Measurements from ENCODE around the gene SCIN.
"Not testable (repeated sequence)": the region's sequence is repeated elsewhere in the genome, so short reads cannot be mapped to it uniquely, and the experiment has no call there.

SCIN gene

DNA sequence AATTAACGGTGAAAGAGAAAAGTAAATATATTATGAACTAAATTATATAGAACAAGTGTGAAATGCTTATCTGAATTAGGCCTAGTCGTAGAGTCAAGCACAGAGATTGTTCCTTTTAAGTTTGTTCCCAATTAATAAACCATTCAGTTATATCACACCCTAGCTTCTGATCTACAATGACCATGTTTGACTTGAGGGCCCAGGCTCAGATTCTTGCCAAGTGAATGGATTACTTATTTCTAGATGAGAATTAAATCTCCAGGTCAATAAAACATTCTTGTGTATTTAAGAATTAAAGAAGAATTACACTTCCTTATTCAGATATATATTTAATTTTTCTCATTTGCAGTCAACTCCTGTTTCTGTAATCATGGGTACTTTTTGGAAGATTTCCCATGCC, 79.6 kb downstream of the SCIN start:
- DNase-seq = no peak

DNA sequence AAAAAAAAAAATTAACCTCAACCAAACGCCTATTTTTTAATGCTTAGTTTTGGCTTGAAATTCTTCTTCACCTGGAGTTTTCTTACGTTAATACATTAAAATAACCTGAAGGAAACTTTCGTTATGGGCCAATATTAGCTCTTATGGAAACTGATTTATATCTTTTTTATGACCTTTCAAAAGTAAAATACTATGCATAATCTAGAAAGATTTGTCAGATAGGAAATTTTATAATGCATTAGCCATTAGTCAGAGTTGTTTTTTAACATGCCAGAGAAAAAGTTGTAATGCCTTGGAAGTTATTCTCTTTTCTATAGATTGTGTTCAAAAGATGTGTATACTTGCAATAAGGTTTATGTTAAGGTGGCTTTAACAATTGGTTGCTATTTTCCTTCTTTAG, 82.6 kb downstream of the SCIN start:
- DNase-seq = no peak

DNA sequence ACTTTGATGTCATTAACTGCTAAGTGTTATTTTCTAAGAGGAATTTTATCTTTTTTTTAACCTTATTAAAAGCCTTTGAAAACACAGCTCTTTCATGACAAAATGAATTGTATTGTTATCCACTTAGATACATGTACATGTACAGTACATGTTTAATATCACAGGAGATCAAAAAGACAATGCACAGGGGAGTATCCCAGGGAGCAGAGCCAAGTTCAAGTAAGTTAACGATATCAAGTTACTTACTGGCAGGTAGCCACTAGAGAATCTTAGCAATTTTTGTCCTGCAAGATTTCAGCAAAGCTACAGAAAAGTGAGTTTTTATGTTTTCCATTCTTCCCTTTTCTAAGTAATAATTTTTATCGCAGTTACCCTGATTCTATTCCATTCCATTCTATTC, 83.0 kb downstream of the SCIN start:
- no peak for DNase-seq

DNA sequence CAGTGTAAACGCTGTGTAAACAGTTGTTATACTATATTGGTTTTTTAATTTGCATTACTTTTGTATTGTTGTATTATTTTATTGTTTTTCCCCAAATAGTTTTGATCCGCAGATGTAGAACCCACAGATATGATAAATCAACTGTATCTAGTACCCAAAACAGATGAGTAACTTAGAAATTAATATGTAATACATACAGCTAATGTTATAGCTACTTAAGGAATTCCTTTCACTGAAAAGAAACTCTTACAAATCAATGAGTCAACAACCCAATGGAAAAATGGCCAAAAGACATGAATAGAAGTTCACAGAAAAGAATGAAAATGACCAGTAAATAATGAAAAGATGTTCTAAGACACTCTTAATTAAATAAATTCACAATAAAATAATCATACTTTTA, 84.6 kb downstream of the SCIN start:
- DNase-seq = no peak

DNA sequence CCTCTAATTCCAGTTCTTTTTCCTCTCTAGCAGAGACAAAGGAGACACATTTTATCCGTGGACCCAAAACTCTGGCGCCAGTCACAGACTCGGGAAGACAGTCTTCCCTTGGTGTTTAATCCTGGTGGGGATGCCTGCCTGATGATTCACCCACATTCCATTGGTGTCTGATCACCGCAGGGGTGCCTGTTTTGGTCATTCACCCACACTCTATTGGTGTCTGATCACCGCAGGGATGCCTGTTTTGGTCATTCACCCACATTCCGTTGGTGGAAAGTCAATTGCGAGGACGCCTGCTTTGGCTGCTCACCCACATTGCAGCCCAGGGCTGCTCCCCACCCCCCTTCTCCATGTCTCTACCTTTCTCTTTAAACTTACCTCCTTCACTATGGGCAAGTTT, 89.9 kb downstream of the SCIN start:
- DNase-seq = not testable (repeated sequence)

DNA sequence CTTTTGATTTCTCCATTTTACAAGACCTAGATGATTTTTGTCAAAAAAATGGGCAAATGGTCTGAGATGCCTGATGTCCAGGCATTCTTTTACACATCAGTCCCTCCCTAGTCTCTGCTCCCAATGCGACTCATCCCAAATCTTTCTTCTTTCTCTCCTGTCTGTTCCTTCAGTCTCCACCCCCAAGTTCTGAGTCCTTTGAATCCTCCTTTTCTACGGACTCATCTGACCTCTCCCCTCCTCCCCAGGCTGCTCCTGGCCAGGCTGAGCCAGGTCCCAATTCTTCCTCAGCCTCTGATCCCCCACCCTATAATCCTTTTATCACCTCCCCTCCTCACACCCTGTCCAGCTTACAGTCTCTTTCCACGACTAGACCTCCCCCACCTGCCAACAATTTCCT, 90.5 kb downstream of the SCIN start:
- DNase-seq = not testable (repeated sequence)

DNA sequence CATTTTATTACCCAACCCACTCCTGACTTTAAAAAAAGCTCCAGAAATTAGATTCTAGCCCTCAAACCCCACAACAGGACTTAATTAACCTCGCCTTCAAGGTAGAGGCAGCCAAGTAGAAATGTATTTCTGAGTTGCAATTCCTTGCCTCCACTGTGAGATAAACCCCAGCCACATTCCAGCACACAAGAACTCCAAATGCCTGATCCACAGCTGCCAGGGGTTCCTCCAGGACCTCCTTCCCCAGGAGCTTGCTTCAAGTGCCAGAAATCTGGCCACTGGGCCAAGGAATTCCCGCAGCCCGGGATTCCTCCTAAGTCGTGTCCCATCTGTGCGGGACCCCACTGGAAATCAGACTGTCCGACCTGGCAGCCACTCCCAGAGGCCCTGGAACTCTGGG, 91.1 kb downstream of the SCIN start:
- no peak for DNase-seq

DNA sequence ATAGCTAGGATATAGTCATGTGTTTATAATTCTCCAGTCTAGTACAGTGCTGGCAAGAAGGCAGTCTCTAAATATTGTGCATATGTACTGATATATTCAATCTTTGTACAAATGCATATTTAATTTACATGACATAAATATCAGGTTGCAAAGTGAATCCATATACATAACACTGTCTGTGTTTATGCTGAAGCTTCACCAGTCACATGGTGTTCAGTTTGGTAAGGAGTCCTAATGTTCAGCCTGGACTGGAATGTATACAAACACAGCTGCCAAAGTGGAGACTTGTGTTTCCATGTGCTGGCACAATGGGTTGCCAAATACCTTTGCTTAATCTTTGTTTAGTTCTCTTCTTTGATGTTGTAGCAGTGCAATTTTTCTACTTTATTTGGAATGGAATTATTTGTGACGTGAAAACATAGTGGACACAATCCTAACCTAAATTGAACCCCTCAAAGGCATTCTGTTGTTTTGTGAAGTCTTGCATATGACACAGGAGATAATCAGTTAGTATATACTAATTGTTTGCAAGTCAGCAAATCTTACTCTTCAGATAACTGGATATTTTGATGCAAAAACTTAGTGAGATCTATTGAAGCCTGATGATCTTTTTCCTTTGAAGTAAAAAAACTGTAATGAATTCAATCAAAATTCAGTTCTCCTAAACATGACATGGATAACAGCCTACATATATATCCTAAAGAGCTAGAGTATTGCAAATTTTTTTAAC, 99.6 kb downstream of the SCIN start:
- no peak for DNase-seq

DNA sequence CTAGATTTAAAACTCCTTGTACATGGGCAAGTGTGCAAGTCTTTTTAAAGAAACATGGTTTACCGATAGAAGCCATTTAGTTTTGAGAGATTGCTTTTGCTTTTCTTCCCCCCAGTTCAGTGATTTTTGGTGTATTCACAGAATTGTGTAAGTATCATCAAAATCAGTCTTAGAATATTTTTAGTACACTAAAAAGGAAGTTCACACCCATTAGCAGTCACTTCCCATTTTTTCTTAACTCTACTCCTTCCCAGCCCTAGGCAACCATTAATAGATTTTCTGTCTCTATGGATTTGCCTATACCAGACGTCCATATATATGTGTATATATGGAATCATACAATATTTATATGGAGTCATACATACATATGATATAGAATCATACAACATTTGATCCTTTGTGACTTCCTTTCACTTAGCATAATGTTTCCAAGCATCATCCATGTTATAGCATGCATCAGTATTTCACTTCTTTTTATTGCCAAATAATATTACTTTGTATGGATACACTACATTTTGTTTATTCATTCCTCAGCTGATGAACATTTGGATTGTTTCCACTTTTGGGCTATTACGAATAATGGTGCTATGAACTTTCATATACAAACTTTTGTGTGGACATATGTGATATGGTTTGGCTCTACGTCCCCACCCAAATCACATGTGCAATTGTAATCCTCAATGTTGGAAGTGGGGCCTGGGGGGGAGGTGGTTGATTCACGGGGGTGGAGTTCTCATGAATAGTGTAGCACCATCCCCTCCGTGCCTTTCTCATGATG, 100.4 kb downstream of the SCIN start:
- no peak for DNase-seq

DNA sequence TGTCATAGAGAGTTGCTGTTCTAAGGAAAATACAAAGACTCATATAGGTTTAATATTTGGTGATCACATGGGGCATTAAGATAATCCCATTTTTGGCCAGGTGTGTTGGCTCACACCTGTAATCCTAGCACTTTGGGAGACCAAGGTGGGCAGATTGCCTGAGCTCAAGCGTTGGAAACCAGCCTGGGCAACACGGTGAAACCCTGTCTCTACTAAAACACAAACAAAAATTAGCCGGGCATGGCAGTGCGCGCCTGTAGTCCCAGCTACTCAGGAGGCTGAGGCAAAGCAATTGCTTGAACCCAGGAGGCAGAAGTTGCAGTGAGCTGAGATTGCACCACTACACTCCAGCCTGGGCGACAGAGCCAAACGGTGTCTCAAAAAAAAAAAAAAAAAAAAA, 102.9 kb downstream of the SCIN start:
- DNase-seq = not testable (repeated sequence)

DNA sequence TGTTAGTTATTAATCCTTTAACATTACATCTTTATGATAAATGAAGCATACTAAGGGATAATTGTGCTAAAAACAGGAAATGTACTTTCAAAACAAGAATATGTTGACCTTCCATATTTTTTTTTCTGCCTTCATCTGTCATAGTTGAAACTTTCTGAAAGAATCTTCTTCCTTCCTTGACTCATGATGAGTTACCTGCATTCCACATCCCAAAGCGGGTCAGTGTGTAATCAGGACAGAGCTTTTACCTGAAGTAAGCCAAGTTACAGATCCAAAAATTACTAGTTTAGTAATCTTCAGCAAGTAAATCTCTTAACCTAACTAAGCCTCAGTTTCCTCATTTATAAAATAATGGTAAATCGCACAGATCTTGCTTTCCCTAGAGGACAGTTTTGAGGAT, 103.5 kb downstream of the SCIN start:
- no peak for DNase-seq

DNA sequence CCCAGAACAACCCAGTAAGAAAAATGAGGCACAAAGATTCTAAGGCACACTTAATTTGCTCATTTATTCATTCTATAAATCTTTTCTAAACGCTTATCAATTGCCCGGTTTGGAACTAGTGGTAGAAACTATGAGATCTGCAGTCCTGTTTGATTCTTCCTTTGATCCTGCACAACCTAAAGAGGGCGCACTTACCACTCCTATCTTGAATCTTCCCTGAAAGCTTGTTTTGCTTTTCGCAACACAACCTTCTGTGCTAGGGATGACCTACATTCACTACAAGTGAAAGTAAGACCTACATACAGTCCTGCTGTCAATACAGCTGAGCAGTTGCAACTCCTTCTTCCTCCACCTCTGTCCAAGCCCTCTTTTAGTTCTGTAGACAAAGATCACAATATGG, 104.3 kb downstream of the SCIN start:
- DNase-seq = no peak

DNA sequence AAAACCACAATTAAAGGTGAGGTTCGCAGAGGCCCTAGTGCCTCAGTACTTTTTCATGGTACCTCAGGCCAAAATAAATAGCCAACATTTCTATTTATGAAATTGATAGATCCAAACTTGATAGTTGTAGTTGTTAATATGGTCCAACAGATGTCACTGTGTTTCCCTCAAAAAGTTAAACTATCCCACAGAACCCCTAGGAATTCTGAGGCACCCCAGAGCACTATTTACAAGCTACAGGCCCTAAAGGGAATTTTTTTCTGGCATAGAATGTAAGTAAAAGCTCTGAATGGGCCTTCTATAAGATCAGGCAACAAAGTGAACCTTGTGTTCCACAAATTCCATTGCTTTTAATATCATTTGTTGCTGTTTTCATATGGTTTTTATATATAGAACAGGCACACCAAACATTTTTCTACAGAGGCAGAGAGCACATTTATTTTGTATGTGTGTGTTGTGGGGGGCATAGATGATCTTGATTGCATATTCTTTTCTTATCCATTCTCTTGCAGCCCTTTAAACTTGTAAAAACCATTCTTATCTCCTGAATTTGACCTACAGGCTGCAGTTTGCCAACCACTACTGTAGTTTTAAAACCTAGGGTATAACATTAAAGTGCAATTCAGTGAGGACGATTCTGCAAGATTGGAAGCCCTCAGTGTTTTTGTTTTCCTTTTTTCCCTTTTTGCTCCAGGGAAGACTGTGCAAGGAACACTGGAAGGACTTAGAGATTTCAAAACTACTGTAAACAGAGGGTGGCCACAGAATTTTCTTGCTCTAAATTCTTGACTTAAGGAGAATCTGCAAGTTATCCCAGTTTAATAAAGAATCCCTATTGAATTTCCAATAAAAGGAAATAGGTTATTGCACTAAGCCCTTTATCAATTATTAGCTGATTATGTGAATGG, 113.4 kb downstream of the SCIN start:
- no peak for DNase-seq

DNA sequence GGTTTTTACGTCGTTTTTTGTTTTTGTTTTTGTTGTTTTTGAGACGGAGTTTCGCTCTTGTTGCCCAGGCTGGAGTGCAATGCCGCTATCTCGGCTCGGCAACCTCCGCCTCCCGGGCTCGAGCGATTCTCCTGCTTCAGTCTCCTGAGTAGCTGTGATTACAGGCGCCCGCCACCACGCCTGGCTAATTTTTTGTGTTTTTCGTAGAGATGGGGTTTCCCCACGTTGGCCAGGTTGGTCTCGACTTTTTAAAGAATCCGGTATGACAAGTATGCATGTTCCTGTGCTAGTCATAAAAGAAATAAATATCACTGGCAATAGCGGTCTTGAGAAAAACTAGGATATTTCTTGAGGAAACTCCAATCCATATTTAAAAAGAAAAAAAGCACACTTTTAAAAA, 114.2 kb downstream of the SCIN start:
- no peak for DNase-seq

DNA sequence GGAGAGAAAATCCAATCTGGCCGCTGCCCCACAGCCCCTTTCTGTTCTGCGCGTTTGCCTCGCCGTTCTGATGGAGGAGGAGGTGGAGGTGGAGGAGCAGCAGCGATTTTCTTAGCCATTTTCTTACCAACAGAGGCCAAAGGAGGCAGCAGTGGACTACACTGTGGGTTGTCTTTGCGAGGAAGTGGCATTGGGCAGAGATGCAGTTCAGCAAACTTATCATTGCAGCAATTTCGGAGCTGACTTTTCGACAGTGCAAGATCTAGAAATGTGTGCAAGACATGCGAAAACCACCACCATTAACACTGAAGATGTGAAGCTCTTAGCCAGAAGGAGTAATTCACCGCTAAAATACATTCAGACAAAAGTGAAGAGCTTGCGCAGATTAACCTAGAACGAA, 115.0 kb downstream of the SCIN start:
- no peak for DNase-seq

DNA sequence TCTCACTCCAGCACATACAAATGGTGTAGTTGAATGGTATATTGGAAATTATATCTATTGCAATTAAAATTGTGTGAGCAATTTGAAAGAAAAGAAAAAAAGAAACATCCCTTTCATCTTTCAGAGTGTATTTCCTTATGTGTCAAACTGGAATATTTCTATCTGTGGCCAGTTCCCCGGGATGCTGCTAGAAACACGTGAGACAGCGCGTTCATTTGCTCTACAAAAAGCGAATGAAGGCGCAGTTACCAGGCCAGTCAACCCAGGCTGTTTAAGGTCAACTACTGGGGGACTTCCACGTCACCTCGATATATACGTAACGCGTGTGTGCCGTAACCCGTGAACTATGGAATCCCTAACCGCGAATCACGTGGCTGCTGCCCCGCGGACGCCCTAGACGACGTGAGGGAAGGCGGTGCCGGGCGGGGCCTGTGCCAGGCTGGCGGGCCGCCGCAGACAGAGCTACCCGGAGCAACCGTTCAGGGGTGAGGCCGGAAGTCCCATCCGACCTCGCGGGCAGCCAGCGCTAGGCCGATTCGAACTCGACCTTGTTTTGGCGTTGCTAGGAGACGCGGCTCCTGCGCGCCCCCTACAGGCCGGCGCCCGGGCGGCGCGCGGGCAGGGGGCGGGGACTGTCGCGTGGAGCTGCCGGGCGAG, 115.8 kb downstream of the SCIN start:
- peak; percentile 72 for DNase-seq

DNA sequence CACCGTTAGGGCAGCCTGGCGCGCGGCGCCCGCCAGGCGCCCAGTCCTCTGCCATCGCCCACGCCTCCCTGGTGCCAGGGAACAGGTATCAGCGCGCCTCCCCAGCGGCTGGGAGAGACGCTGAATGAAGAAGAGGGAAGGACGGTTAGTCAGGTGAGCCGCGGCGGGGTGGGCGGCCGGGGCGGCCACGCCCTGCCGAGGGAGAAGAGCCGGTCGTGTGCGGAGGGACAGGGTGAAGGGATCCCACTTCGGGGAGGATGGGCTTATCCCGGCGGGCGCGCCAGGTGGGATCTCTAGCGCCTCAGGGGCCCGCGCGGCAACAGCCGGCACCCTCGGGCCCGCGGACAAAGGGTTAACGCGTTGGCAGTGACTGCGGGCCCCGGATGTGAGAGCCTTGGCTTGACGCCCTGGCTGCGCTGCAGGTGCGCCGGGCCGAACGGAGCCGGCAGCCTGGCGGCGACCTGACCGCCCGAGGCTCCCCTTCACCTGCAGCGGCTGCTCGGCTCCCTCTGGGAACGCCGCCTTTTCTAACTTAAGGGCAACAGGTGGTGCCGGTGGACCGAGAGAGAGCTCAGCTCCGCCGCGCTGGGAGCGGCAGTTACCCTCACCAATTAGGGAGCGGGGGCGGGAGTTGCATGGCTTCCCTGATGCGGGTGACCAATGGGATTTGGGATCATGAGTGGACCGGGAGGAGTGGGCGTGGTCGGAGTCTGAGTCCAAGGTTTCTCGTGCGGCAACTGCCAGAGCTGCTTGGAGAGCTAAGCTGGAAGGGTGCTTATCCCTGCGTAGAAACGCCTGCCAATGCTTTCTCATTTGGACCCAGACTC, 116.6 kb downstream of the SCIN start, which contains the start of gene ARL4A:
TSS of gene ARL4A (plus strand) at position 743 of the 827 bp plus-strand sequence. CDS start 622 bp downstream, outside the sequence.
- DNase-seq = peak; percentile 94

DNA sequence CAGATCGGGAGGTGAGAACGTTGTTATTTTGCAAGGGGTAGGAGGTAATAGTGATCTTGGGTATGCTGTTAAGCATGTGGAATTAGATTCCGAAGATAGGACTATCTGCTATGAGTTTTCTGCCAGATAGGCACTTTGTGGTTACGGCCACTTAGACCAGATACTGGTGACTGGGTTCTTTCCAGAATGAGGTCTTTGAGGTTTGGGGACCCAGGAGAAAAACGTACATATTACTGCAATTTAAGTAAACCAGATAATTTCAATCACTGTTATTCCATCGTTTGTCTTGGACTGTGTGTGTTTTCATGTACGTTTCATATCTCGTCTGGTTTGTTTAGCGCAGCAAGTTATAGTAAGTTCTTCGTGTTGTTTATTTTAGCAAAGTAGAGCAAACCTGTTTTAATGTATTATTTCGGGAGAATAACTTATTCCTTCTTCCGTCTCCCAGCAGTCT, 117.2 kb downstream of the SCIN start:
- DNase-seq = no peak

DNA sequence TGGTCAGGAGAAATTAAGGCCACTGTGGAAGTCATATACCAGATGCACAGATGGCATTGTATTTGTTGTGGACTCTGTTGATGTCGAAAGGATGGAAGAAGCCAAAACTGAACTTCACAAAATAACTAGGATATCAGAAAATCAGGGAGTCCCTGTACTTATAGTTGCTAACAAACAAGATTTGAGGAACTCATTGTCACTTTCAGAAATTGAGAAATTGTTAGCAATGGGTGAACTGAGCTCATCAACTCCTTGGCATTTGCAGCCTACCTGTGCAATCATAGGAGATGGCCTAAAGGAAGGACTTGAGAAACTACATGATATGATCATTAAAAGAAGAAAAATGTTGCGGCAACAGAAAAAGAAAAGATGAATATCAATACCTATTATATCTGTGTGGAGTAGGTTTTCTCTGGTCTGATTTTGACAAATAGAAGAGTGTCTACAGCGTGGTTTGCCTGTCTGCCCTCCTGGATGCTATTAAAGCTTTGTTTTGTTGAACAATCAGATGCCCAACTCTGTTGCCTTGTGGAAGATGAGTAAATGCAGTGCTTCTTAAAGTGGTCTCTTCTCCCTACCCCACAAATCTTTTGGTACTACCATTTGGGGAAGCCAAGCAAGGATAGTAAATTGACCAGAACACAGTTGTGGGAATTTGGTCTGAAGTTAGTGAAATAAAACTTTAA, 118.1 kb downstream of the SCIN start:
- not testable (repeated sequence) for DNase-seq

DNA sequence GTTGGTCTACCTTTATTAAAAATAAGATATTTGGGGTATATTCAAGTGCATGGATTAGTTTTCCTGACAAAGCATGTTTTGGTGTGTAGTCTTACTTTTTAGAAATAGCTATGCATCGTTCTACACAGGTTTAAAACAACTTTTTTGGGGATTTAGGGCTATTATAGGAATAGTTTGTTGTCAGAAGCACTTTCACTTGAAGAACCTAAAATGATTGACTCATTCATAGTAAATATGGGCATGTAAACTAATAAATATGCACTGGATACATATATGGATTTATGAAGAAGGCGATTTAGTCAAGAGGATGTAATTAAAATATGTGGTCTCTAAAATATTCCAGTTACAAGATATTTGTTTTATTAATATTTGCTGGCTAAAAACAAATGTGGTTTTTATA, 118.9 kb downstream of the SCIN start:
- DNase-seq = no peak
